GM13977 (cell line): ENCODE results near the gene SLC7A6.
A peak's percentile ranks its signal among the peaks of the same experiment; 100 is the strongest.
"Not testable (repeated sequence)": the region's sequence is repeated elsewhere in the genome, so short reads cannot be mapped to it uniquely, and the experiment has no call there.

Experiments used
- DNase-seq: peaks from one replicate; pipeline ENCODE4 v3.0.0; 2012; ENCODE audit warnings: low spot score
- CTCF ChIP-seq: IDR thresholded peaks from 2 replicates; pipeline ENCODE4 v1.5.1; 2012; ENCODE audit warnings: mild to moderate bottlenecking, control low read depth; ENCODE audit not compliant: insufficient read depth; ENCODE audit errors: extremely low read depth, missing control alignments
- in situ Hi-C: fragments of 300-500 bp; cut with MboI; formaldehyde crosslinking; loops from one replicate; pipeline ENCODE4 v1.12.0; 2022; ENCODE audit warnings: low sequenced_read_pairs, low pct_unique_long_range_greater_than_20kb, mixed read lengths, inconsistent platforms; ENCODE audit not compliant: unreplicated experiment

Gene SLC7A6

GRCh38 chr16:68285683-68286082 lies 21.4 kb downstream of the SLC7A6 start:
- no peak for DNase-seq
- in situ Hi-C loops: no loop called here
- no peak for TF ChIP-seq CTCF

- DNase-seq: peak; percentile 23
- in situ Hi-C loops: no loop called here
Observed at GRCh38 chr16:68286153-68287074, 22.1 kb downstream of the SLC7A6 start.

GRCh38 chr16:68287276-68288251 lies 23.2 kb downstream of the SLC7A6 start:
- no peak for TF ChIP-seq CTCF
- DNase-seq: no peak
- in situ Hi-C loops: no loop called here

More at GRCh38 chr16:68286153-68287074, 22.1 kb downstream of the SLC7A6 start:
- no peak for TF ChIP-seq CTCF

- DNase-seq: no peak
- no peak for TF ChIP-seq CTCF
- in situ Hi-C loops: no loop called here
Observed at GRCh38 chr16:68288252-68288650, 23.9 kb downstream of the SLC7A6 start.

GRCh38 chr16:68288796-68289195 lies 24.5 kb downstream of the SLC7A6 start:
- DNase-seq, in situ Hi-C loops: not testable (repeated sequence)

GRCh38 chr16:68289202-68289601 lies 24.9 kb downstream of the SLC7A6 start:
- no peak for TF ChIP-seq CTCF
- in situ Hi-C loops: no loop called here
- no peak for DNase-seq
